Hepatocyte (in vitro differentiated cells): ENCODE measurements around the gene TSPEAR.

Experiments
- EZH2 ChIP-seq: fragments of 200-600 bp; sonication (generic); IDR thresholded peaks from 2 replicates; pipeline ENCODE4 v1.6.1; 2016; ENCODE audit warnings: antibody characterized with exemption, mild to moderate bottlenecking, borderline replicate concordance
- EZH2phosphoT487 ChIP-seq: fragments of 200-600 bp; sonication (generic); IDR thresholded peaks from one replicate; pipeline ENCODE4 v1.6.1; 2018; ENCODE audit warnings: antibody characterized with exemption, mild to moderate bottlenecking, low read depth, moderate library complexity; ENCODE audit not compliant: unreplicated experiment, severe bottlenecking
- TF ChIP-seq, protein P1 (sequence below): fragments of 200-600 bp; sonication (generic); IDR thresholded peaks from 2 replicates; pipeline ENCODE4 v1.5.1; 2016; ENCODE audit warnings: antibody characterized with exemption, mild to moderate bottlenecking; ENCODE audit not compliant: poor library complexity

DNA sequence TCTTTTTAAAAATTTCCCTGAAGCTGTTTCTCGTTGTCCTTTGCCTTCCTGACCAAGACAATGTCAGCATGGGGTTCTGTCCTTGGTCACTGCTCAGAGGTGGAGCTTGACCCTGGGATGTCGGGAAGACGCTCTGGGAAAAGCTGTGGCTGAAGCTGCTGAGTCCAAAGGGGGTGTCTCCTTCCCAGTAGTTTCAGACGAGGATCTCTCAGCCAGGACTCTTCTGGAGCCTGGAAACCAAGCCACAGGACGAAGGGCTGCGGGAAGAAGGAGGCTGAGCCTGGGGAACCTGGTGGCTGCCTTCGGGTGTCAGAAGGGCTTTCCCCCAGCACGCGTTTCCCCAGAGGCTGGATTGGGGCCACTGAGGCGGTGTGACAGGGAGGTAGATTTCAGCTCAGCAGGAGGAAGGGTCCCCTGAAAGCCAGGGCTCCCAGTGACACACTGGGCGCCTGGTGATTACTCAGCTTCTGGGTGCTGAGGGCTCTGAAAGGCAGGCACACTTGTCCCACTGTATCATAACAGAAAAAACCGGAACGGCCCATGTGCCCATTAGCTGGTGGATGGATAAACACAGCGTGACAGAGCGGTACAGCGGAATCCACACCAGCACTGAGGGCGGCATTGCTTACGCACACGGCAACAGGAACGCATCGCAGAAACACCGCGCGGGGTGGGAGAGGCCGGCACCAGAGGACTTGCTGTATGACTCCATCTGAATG lies 24.4 kb downstream of the TSPEAR start:
- TF ChIP-seq, protein P1, sequence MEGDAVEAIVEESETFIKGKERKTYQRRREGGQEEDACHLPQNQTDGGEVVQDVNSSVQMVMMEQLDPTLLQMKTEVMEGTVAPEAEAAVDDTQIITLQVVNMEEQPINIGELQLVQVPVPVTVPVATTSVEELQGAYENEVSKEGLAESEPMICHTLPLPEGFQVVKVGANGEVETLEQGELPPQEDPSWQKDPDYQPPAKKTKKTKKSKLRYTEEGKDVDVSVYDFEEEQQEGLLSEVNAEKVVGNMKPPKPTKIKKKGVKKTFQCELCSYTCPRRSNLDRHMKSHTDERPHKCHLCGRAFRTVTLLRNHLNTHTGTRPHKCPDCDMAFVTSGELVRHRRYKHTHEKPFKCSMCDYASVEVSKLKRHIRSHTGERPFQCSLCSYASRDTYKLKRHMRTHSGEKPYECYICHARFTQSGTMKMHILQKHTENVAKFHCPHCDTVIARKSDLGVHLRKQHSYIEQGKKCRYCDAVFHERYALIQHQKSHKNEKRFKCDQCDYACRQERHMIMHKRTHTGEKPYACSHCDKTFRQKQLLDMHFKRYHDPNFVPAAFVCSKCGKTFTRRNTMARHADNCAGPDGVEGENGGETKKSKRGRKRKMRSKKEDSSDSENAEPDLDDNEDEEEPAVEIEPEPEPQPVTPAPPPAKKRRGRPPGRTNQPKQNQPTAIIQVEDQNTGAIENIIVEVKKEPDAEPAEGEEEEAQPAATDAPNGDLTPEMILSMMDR: no peak
- TF ChIP-seq EZH2 (no peak), EZH2phosphoT487 (no peak)
